ENCODE measurements around the gene ZDHHC21.

The ZDHHC21 gene

GRCh38 chr9:14705079-14705478 lies 11.8 kb upstream of the ZDHHC21 start:
- no peak overlapping the region for H3K4me2 ChIP-seq (ENCODE audit: low read length)
- H3K4me1 ChIP-seq (ENCODE audit: insufficient read depth, low read length, severe bottlenecking): no peaks in the 10 kb centered on the region
- H2AFZ ChIP-seq (ENCODE audit: low read length): no peak overlapping the region
- H3K9ac ChIP-seq (ENCODE audit: low read length): no peak overlapping the region
- H3K79me2 ChIP-seq (ENCODE audit: insufficient read depth, low read length): no peaks in the 10 kb centered on the region
- H3K4me3 ChIP-seq (ENCODE audit: low read depth, low read length, poor library complexity, severe bottlenecking): no peak overlapping the region
- no peaks in the 10 kb centered on the region for H4K20me1 ChIP-seq (ENCODE audit: insufficient read depth, low read length)
- no peaks in the 10 kb centered on the region for H3K36me3 ChIP-seq (ENCODE audit: insufficient read depth, low read length)
- TF ChIP-seq CTCF (IDR thresholded peaks at IDR 0.05; ENCODE audit: low read length) (no peak), EZH2 (IDR thresholded peaks at IDR 0.05; ENCODE audit: borderline replicate concordance, low read length) (no peak)
- H3K27ac ChIP-seq (ENCODE audit: low read depth, low read length, poor library complexity, severe bottlenecking): no peak overlapping the region
- H3K9me2 ChIP-seq (ENCODE audit: low read depth, low read length): no peaks in the 10 kb centered on the region
- H3K9me3 ChIP-seq (ENCODE audit: low read length): peaks cover 17% of the 10 kb centered on the region; the same call in 1 of the 2 replicates
- H3K27me3 ChIP-seq (ENCODE audit: insufficient read depth, low read length): no peaks in the 10 kb centered on the region; the same call in 1 of the 2 replicates
- H3F3A ChIP-seq (ENCODE audit: insufficient read depth, low read length): no peaks in the 10 kb centered on the region

GRCh38 chr9:14704281-14704680 lies 11.0 kb upstream of the ZDHHC21 start:
- Histone ChIP-seq H3K79me2 (ENCODE audit: insufficient read depth, low read length) (no peaks in the 10 kb centered on the region), H2AFZ (ENCODE audit: low read length) (no peak overlapping the region), H4K20me1 (ENCODE audit: insufficient read depth, low read length) (no peaks in the 10 kb centered on the region), H3K27ac (ENCODE audit: low read depth, low read length, poor library complexity, severe bottlenecking) (no peak overlapping the region), H3K4me3 (ENCODE audit: low read depth, low read length, poor library complexity, severe bottlenecking) (no peak overlapping the region), H3F3A (ENCODE audit: insufficient read depth, low read length) (no peaks in the 10 kb centered on the region), H3K9ac (ENCODE audit: low read length) (no peak overlapping the region), H3K4me2 (ENCODE audit: low read length) (no peak overlapping the region), H3K27me3 (ENCODE audit: insufficient read depth, low read length) (no peaks in the 10 kb centered on the region; the same call in 1 of the 2 replicates), H3K4me1 (ENCODE audit: insufficient read depth, low read length, severe bottlenecking) (no peaks in the 10 kb centered on the region), H3K9me3 (ENCODE audit: low read length) (peaks cover 17% of the 10 kb centered on the region; the same call in 1 of the 2 replicates), H3K36me3 (ENCODE audit: insufficient read depth, low read length) (no peaks in the 10 kb centered on the region), H3K9me2 (ENCODE audit: low read depth, low read length) (no peaks in the 10 kb centered on the region)
- TF ChIP-seq EZH2 (IDR thresholded peaks at IDR 0.05; ENCODE audit: borderline replicate concordance, low read length) (no peak), CTCF (IDR thresholded peaks at IDR 0.05; ENCODE audit: low read length) (no peak)

GRCh38 chr9:14702200-14702720 lies 9.0 kb upstream of the ZDHHC21 start:
- no peaks in the 10 kb centered on the region; the same call in 1 of the 2 replicates for H3K27me3 ChIP-seq (ENCODE audit: insufficient read depth, low read length)
- TF ChIP-seq EZH2 (IDR thresholded peaks at IDR 0.05; ENCODE audit: borderline replicate concordance, low read length) (no peak), CTCF (IDR thresholded peaks at IDR 0.05; ENCODE audit: low read length) (no peak)
- H3K36me3 ChIP-seq (ENCODE audit: insufficient read depth, low read length): no peaks in the 10 kb centered on the region
- H3K27ac ChIP-seq (ENCODE audit: low read depth, low read length, poor library complexity, severe bottlenecking): no peak overlapping the region
- H3K9me3 ChIP-seq (ENCODE audit: low read length): peaks cover 17% of the 10 kb centered on the region; the same call in 1 of the 2 replicates
- no peak overlapping the region for H3K4me3 ChIP-seq (ENCODE audit: low read depth, low read length, poor library complexity, severe bottlenecking)
- no peaks in the 10 kb centered on the region for H3K79me2 ChIP-seq (ENCODE audit: insufficient read depth, low read length)
- no peaks in the 10 kb centered on the region for H4K20me1 ChIP-seq (ENCODE audit: insufficient read depth, low read length)
- no peak overlapping the region for H3K9ac ChIP-seq (ENCODE audit: low read length)
- no peaks in the 10 kb centered on the region for H3F3A ChIP-seq (ENCODE audit: insufficient read depth, low read length)
- H3K9me2 ChIP-seq (ENCODE audit: low read depth, low read length): no peaks in the 10 kb centered on the region
- no peaks in the 10 kb centered on the region for H3K4me1 ChIP-seq (ENCODE audit: insufficient read depth, low read length, severe bottlenecking)
- H3K4me2 ChIP-seq (ENCODE audit: low read length): no peak overlapping the region
- H2AFZ ChIP-seq (ENCODE audit: low read length): no peak overlapping the region
